Activated CD4-positive, CD25-positive, alpha-beta regulatory T cell (primary cell): Measurements from ENCODE around the gene PDHB.
A peak's percentile ranks its signal among the peaks of the same experiment; 100 is the strongest.
"Not testable (repeated sequence)": the region's sequence is repeated elsewhere in the genome, so short reads cannot be mapped to it uniquely, and the experiment has no call there.

Experiments
- DNase-seq, 4 experiments: peaks; one replicate each; lab custom pipeline; 2025; lab: John Stamatoyannopoulos, UW

Gene PDHB

DNA sequence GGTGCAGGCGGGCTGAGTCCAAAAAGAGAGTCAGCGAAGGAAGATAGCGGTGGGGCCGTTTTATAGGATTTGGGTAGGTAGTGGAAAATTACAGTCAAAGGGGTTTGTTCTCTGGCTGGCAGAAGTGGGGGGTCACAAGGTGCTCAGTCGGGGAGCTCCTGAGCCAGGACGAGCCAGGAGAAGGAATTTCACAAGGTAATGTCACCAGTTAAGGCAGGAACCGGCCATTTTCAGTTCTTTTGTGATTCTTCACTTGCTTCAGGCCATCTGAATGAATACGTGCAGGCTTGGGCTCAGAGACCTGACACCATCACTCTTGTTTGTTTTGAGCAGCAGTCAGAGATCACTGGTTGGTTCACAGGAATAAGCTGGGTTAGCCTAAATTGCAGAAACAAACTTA, 3.6 kb upstream of the PDHB start:
- not testable (repeated sequence) for DNase-seq

DNA sequence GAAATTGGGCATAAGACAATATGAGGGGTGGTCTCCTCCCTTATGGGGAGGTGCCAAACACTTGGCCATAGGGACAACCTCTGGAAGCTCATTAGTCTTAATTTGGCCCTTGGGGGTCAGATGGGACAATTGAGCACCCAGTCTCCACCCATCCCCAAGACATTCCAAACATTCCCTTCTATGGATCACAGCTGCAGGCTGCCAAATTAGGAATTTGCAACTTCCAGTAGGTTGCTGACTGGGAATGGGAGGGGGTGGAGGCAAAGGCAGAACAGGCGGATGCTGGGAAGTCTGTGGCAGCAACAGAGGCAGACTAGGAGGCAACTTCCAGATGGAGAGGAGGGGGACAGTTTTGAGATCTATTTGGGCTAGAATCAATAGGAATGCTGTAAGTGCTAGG, 1.4 kb upstream of the PDHB start:
- no peak for DNase-seq

DNA sequence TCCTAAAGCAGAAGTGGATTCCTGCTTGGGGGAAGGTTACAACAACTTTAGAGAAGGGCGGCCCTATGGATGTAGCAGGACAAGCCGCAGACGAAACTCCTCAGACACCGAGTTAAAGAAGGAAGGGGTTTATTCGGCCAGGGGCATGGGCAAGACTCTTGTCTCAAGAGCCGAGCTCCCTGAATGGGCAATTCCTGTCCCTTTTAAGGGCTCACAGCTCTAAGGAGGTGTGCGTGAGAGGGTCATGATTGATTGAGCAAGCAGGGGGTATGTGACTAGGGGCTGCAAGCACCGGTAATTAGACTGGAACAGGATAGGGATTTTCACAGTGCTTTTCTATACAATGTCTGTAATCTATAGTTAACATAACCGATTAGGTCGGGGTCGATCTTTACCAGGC, 879 bp upstream of the PDHB start:
- DNase-seq, result no peak

DNA sequence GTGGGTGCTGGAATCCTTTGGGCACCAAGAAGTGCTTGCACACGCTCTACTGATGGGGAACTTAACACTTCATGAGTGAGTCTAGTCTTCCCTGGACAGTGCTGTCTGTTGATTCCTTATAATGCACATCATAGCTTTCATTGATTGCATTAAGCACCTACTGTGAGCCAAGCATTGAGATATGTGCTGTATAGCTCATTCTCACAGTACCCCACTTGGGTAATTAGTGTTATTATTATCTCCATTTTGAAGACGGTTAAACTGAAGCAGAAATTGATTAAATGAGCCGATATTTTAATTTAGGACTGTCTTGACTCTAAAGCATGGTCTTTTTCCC, 504 bp upstream of the PDHB start:
- DNase-seq, result no peak

DNA sequence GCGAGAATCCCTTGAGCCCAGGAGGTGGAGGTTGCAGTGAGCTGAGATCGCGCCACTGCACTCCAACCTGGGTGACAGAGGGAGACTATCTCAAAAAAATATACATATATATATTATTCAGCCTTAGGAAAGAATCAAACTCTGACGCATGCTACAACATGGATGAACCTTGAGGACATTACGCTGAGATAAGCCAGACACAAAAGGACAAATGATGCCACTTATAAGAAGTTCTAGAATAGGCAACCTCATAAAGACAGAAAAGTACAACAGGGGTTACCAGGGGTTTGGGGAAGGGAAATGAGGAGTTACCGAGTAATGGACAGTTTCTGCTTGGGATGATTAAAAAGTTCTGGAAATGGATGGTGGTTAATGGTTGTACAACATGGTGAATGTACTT, 727 bp downstream of the PDHB start:
- DNase-seq, result no peak

DNA sequence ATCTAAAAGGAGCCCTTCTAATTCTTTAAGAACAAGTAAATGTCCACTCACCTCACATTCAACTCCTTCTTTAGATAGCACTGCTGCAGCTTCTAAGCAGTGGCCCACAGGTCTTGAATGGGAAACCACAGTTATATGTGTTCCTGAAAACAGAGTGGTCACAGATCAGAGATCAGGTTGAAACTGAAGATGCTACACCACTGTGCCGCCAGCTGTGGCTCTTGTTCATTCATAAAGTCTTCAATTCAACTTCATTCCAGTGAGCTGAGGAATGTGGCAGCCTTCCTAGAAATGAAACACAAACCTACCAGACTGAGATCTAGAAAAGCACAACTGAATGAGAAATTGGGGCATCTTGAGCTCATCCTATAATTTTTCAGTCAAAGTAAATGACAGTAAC, 4.0 kb downstream of the PDHB start:
- no peak for DNase-seq

DNA sequence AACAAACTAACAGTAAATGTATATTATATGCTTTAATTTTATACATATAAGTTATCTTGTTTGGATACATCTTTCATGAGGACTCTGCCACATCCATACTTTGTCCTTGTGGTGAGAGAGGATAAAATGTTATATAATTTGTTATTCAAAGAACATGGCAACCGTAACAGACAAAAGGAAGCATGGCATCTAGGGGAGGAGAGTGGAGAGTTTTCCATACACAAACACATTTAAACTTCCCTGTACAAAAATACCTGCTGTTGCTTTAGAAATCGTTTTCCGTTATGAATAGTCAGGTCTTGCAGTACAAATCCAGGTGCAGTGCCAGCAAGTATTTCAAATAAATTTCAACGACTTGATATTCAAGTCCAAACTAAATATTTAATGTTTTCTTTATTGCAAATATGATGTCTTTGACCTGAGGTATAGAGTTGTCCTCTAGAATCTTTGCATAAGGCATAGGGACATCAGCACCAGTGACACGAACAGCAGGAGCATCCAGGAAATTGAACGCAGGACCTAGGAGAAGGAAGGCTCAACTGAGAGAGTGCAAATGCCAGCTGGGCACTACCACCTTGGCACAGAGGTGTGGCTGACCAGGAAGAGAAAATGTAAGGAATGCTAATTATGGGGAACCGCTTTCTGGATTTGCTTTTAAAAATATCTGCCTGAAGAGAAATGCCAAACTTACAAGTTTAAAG, 5.8 kb downstream of the PDHB start:
- no peak for DNase-seq

DNA sequence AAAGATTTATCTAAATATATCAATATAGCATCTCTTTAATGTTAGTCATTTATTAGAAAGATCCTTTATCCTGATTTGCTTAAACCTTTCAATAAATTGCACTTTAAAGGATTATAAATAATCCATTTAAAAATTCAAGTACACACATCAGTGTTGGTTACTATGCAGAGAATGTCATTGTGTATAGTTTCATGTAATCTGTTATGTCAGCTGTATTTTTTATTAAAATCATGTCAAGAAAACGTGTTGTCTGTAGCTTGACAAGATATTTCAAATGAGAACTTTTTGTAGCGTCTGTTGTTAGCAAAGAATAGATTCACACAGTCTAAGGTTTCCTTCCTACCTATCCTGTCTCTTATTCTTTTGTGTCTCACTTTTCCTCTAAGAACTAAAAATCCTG, 7.8 kb downstream of the PDHB start:
- no peak for DNase-seq

DNA sequence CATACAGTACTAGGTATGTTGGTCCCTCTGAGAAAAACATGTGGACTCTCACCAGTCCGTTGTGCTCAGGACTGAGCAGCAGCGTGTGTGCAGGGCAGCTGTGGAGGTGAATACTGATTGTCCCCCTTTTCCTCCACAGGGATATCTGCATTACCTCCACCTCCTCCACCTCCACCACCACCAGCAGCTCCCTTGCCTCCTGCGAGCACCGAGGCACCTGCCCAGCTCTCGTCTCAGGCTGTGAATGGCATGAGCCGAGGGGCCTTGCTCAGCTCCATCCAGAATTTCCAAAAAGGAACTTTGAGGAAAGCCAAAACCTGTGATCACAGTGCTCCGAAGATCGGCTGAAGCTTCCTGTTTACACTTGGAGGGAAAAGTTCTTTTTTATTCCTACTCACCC, 9.0 kb downstream of the PDHB start:
- no peak for DNase-seq

DNA sequence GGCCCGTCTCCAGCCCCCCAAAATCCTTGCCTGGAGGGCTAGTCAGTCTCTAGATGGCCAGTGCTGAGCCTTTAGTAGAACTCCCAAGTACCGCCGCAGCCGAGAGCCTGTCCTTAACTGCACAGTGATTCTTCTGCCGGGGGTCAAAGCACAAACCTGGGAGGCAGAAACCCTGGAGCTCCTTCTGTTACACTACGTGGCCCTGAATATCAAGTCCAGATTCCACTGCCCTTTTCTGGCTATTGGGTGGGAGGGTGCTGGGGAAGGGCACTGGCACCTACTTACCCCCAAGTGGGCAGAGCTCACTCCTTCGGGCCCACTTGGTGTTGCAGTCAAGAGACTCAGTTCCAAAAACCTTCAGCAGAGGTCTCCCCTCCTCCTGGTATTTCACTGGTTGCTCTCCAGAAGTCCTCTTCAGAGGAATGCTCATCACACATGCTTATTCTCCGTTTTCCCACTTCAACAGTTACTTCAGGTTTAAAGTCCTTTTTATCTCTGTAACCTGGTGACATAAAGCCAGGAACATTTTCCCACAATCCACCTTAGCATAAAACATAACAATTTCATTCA, 10.8 kb downstream of the PDHB start:
- DNase-seq, result no peak

DNA sequence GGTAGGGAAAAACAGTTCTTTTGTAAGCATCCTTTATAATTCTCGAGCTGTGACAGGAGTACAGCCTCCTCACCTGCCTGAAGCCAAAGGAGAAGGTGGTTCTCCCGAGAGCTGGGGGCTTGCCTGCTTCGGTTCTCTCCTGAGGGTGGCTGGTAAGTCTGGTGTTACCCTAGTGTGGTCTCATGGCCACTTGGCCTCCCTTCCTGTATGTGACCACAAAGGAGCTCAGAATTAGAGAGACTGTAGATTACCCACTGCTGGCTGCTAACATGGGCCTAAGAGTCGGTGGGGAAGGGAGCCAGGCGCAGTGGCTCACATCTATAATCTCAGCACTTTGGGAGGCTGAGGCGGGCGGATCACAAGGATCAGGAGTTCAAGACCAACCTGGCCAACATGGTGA, 12.6 kb downstream of the PDHB start:
- no peak for DNase-seq

DNA sequence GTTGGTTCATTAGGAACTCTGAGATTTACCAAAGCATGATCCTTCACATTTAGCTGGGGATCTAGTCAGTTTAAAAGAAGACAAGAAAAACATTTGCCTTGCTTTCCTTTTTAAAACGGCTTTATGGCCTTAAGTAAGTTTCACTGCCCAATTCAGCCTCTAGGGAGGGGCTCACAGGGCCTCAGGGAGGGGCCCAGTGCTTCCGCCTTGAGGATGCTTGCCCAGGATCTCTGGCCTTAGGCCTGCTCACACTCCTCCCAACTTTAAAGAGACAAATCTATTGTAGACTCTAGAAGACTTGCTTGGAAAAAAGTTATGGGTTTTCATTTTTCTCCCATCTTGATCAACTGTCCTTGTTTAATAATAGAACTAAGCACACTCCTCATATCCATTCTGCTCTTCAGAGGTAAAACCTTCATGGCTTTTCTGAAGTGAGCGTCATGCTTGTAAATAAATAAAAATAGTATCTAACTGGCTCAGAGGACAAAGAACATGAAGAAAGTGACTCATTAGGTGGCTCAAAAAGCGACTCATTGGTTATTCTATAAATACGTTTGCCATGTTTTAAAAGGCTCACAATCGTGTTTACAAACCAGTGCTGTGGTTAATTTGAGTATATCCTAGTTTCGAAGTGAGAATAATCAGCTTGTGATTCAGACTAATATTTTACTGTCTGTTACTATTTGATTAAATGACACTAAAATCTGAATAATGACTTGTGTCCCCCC, 13.7 kb downstream of the PDHB start:
- no peak for DNase-seq

DNA sequence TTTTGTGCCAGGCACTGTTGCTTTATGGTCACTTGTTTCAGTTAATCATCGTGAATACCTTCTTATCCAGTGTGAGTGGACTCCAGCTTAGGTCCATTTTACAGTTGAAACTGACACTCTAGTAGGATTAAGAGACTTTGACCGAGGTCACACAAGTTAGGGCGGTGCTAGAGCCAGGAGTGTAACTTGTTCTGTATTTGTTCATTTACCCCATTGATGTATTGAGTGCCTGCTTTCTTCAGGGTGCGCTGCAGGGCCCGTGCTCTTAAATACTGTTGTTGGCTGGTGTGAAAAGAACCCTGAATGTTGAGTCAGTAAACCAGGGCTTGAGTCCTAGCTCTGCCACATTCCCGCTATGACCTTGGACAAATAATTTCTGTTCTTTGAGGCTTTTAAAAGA, 15.4 kb downstream of the PDHB start:
- no peak for DNase-seq

DNA sequence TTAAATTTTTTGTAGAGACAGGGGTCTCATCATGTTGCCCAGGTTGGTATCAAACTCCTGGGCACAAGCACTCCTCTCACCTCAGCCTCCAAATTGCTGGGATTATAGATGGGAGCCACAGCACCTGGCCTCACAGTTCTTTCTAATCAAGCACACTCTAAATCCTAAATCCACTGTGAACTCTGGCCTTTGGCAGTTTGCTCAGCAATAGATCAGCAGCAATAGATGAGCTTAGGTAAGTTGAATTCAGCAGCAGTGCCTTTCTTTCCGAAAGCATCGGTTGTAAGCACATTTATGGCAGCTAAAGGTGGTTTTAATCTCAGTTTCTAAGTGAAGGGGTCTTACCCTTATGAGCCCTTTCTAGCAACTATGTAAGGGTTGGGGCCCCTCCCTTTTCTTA, 16.6 kb downstream of the PDHB start:
- DNase-seq, result no peak

DNA sequence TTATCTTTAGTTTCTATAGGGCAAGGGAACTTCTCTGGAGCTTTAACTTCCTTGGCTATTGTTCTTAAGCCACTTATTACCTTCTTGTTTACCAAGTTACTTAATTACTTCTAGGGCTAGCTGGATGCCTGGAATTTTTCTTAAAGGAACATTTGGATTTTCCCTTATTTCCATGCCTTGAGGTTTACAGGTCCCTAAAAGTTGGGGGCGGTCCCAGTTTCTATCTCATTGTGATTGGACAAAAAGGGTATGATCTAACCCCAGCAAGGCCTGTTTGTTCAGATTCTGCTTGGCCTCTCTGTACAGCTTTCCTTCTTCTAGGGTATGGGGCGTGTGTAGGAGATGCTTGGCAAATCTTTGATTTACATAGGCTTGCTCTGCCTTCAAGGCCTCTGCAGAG, 17.4 kb downstream of the PDHB start:
- no peak for DNase-seq

DNA sequence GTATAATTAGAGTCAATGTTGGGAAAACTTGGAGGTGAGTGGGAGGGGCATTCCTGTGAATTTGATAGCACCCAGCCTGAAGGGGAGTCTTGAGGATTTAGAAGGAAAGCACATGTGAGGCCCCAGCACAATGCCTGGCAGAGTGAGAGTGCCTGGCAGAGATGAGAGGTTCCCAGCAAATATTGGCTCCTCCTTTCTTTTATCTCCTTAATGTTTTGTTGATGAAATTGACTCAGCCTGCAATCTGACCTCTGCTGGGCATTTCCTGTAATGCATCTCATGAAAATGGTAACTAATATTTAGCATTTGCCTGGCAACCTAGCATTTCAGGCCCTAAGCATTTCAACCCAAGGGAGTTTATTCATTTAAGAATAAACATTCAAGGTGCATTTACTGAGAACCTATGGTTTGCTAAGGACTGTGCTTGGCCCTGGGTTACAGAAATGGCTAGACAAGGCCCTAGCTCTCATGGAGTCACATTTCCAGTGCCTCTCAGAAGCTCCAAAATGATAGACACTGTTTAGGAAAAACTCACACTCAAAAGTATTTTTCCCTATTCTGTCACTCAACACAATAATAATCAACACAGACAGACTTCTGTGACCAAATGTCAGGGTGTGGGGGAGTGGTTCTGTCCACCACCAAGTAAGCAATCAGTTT, 19.0 kb downstream of the PDHB start:
- DNase-seq, result peak in 2 of 4 experiments; percentile 4 to 8

DNA sequence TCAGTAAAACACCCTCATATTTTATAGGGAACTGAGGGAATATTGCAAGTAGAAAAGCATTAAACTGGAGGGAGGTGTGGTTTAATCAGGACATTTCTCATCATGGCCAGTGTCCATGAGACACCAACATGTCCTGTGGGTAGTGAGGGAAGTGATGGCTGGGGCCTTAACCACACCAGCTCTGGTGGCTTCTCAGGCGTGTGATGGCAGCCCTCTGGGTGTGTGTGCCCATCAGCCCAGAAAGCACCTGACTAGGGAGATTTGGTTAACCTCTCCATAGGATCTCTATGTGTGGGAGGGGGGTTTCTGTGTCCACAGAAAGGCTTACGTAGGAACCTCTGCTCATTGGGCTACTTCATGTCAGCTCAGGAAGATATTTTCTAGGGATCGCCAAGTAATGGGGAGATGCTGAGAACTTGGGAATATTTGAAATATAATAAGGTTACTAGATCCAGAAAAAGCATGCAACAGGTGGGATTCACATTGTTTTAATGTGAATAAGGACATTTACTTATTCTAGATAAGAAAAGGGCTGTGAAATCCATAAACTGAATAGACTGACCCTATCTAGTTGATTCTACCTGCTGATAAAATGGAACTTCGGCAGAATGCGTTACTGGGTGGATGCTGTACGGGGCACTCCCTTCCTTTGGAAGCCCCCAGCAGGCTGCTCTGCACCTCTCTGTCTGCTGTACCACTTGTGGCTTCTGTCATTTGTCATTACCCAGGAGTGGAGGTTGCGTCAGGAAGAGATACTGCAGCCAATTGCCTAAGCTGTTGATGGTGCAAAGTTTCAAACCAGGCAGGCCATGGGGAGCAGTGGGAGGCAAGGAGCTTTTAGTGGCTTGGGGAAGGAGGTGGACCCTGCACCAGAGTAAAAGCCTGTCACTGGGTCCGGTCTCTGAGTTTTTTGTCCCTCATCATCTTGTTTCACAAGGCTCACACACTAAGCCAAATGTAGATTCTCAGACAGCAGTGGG, 21.5 kb downstream of the PDHB start:
- no peak for DNase-seq

DNA sequence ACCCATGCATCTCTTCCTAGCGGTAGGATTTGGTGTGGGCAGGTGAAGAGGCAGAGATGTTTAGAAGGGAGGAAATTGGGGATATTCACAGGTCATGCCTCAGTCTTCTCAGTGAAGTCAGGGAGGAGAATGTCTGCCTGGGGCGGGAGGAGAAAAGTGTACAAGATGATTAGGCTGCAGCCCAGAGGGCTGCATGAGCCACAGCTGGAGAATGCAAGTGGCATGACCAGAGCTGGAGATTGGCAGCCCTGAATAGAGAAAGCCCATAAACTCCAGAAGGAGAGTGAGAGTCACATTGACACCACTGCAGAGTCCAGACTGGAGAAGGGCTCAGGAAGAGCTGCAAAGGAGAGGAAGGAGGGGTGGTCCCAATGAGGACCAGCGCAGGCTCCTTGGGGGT, 22.6 kb downstream of the PDHB start:
- DNase-seq, result no peak

DNA sequence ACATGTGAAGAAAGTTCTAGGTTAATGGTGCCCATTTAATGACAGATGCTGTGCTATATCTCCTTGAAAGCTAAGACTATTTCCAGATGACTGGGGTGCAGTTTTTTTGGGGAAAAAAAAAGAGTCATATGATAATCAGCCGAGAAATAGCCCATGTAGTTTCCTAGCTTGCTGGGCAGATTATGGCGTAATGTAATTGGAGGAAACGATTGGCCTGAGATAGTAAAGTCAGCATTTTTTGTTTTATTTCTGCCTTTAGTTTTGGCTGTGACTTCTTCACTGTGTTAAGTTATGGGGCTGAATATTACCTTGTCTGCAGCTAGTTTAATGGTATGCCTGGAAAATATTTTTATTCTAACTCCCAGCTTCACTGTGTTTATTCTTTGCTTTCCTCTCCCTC, 24.0 kb downstream of the PDHB start:
- no peak for DNase-seq

DNA sequence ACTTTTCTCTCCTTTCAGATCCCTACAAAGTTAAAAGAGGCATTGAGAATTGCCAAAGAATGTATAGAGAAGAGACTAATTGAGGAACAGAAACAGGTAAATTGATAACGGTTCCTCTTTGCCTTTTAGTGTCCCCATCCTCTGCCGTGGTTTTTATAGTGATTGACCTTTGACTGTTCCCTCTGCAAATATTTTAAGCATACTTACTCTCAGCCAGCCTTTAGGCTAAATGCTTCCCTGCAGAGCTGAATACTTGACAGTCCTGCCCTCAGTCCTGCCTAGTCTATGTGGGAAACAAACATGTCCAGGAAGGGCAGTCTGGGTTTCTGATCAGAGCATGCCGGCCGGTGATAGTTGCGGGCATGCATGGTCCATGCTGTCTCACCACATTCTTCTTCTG, 24.7 kb downstream of the PDHB start:
- no peak for DNase-seq

DNA sequence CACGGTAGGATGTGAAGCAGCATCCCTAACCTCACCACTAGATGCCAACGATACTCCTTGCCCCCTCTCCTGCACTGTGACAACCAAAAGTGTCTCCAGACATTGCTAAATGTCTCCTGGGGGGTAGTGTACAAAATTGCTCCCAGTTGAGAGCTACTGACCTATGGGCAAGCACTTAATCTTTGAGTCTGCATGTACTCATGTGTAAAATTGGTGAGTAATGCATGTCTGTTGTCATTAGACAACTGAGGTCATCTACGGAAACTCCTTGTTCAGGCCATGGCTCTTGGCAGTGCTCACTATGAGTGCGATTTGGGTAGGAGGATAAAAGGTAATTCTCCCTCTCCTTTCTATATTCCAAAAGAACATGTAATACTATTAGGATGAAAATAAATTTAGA, 29.2 kb downstream of the PDHB start:
- no peak for DNase-seq

DNA sequence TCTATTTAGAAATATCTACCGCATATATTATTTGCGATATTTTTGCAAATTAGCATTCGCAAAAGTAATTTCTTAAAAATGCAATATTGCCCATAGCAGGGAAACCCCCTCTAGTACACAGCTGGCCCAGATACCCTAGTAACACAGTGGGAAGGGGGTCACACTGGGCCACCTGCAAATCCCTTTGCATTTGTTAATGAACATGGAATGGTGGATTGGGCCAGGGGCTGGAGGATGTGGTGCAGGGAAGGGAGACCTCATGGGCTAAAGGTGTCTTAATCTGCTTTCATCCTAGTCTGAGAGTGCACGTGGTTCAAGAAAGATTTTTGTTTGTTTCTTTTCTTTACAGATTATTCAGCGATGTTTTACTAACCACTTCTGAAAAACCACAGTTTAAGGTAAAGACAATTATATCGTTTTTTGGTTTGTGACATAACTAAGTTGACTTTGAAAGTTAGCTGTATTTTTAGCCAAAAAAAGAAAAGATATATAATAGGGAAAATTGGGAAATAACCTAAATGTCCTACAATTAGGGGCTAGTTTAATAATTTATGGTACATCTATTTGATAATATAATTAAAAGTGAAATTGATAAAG, 30.0 kb downstream of the PDHB start:
- no peak for DNase-seq
